ENCODE data around the gene KCTD14. TPM values are rescaled to one million over a fixed set of nuclear protein-coding genes. Genes with fewer than 3 reads are reported as not detected.

Gene KCTD14
- total RNA-seq, 1 experiment from 2014 or later: 8.2 TPM

DNA sequence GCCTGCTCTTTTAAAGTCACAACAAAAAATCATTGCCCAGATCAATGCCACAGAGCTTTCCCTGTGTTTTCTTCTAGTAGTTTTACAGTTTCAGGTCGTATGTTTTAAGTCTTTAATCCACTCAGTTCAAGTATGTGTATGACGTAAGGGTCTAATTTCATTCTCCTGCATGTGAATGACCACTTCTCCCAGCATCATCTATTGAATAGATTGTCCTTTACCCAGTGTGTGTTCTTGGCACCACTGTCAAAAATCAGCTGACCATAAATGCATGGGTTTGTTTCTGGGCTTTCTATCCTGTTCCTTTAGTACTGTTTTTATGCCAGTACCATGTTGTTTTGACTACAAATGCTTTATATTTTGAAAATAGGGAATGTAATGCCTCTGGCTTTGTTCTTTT lies 56.7 kb downstream of the KCTD14 start:
- peaks cover 4% of the 10 kb centered on the region for H3K36me3 ChIP-seq (ENCODE audit: control insufficient read depth, insufficient read depth, low read length)
- no peaks in the 10 kb centered on the region for H3K9me3 Mint-ChIP-seq (ENCODE audit: unreplicated experiment)
- BruUV-seq (replicated peaks): no TSS peak
- CTCF ChIA-PET: no interaction called here
- intact Hi-C loops (cut with micrococcal nuclease; ENCODE audit: unreplicated experiment): no loop called here
- no peak overlapping the region for H3K4me3 Mint-ChIP-seq (ENCODE audit: unreplicated experiment)
- no peaks in the 10 kb centered on the region for H3K27me3 ChIP-seq (replicated peaks; ENCODE audit: control insufficient read depth, insufficient read depth, low read length)
- DNase-seq: no peak
- no peaks in the 10 kb centered on the region for H3K4me1 ChIP-seq
- TF ChIP-seq, protein P1, sequence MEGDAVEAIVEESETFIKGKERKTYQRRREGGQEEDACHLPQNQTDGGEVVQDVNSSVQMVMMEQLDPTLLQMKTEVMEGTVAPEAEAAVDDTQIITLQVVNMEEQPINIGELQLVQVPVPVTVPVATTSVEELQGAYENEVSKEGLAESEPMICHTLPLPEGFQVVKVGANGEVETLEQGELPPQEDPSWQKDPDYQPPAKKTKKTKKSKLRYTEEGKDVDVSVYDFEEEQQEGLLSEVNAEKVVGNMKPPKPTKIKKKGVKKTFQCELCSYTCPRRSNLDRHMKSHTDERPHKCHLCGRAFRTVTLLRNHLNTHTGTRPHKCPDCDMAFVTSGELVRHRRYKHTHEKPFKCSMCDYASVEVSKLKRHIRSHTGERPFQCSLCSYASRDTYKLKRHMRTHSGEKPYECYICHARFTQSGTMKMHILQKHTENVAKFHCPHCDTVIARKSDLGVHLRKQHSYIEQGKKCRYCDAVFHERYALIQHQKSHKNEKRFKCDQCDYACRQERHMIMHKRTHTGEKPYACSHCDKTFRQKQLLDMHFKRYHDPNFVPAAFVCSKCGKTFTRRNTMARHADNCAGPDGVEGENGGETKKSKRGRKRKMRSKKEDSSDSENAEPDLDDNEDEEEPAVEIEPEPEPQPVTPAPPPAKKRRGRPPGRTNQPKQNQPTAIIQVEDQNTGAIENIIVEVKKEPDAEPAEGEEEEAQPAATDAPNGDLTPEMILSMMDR (IDR thresholded peaks at IDR 0.05; ENCODE audit: insufficient read depth in 1 of 2, low read depth in 1 of 2, low read length in 1 of 2, severe bottlenecking in 1 of 2, unreplicated experiment in 1 of 2): no peak
- H3K4me1 Mint-ChIP-seq (ENCODE audit: low read depth, unreplicated experiment): no peaks in the 10 kb centered on the region
- H3K4me3 ChIP-seq (ENCODE audit: low read depth, low read length): no peak overlapping the region
- H3K9me3 ChIP-seq: no peaks in the 10 kb centered on the region
- H3K36me3 Mint-ChIP-seq (ENCODE audit: insufficient read depth, unreplicated experiment): peaks cover 19% of the 10 kb centered on the region
- POLR2A ChIA-PET: no interaction called here
- no peak overlapping the region for H3K27ac Mint-ChIP-seq (ENCODE audit: unreplicated experiment)
- no peaks in the 10 kb centered on the region for H3K27me3 Mint-ChIP-seq (ENCODE audit: insufficient read depth, unreplicated experiment)

Other genes with a start within 250 kb of the KCTD14 start
- gene RSF1, start 202.6 kb downstream of the KCTD14 start, total RNA-seq (2022): 108 and 121 TPM in 2 replicates
- gene AAMDC, start 202.1 kb downstream of the KCTD14 start, total RNA-seq (2022): 87.7 and 89.7 TPM in 2 replicates
- gene INTS4, start 28.6 kb downstream of the KCTD14 start, total RNA-seq (2022): 86.7 and 88.7 TPM in 2 replicates
- 0.25 TPM in 1 of 2 replicates, not detected in the other for gene THRSP, start 40.6 kb upstream of the KCTD14 start, total RNA-seq (2022)
- 732 and 805 TPM in 2 replicates for gene NDUFC2, start 56.6 kb upstream of the KCTD14 start, total RNA-seq (2022)
- 188 and 191 TPM in 2 replicates for gene ALG8, start 116.3 kb upstream of the KCTD14 start, total RNA-seq (2022)
- 6.4 and 10.4 TPM in 2 replicates for gene KCTD21, start 165.3 kb upstream of the KCTD14 start, total RNA-seq (2022)
- 10.7 and 11.3 TPM in 2 replicates for gene USP35, start 165.6 kb upstream of the KCTD14 start, total RNA-seq (2022)

Measured in Caco-2 (cell line).